A549 (cell line): ENCODE data around the gene TMEM30B. TPM values are rescaled to one million over a fixed set of nuclear protein-coding genes. Genes with fewer than 3 reads are reported as not detected.

Experiments used
- ATAC-seq, 2 experiments: fragments of 200-7000 bp in 1 of 2; fragments of >200 bp in 1 of 2; cut with Nextera tagmentation in 1 of 2; cut with Tn5 transposase in 1 of 2; 3 replicates each; pipeline versions ENCODE4 v1.8.0 to v1.9.1; 2018 to 2020; ENCODE audit warnings: mild to moderate bottlenecking in 1 of 2, moderate library complexity in 1 of 2
- CTCF ChIA-PET: fragments of 300-600 bp; sonication (Branson Sonifier 250); formaldehyde crosslinking; extraction: SDS; loops from one replicate; lab custom pipeline; 2021; ENCODE audit warnings: antibody characterized with exemption, inconsistent platforms; lab: Yijun Ruan, JAX
- POLR2A ChIA-PET: fragments of 350-600 bp; formaldehyde crosslinking; extraction: SDS; loops from one replicate; lab custom pipeline; 2021; ENCODE audit warnings: antibody characterized with exemption, inconsistent platforms; lab: Yijun Ruan, JAX
- DNase-seq, 2 experiments: peaks; one replicate each; pipeline versions ENCODE4 v3.0.0 to v3.0.0-alpha.2; 2011 to 2016; ENCODE audit warnings: low read depth in 1 of 2, low spot score in 1 of 2
- FAIRE-seq: peaks from 2 replicates; lab custom pipeline; 2011; peaks lifted over from hg19 to GRCh38; lab: Jason Lieb, UNC
- H3K27ac ChIP-seq, 2 experiments: fragments of >200 bp; sonication (Bioruptor Twin); formaldehyde crosslinking; 3 replicates each; pipeline ENCODE4 v1.5.1; 2016 to 2017
- H3K4me1 ChIP-seq: fragments of >200 bp; sonication (Bioruptor Twin); formaldehyde crosslinking; 3 replicates; pipeline ENCODE4 v1.6.1; 2016
- H3K4me2 ChIP-seq: fragments of >200 bp; sonication (Bioruptor Twin); formaldehyde crosslinking; 3 replicates; pipeline ENCODE4 v1.6.1; 2016
- H3K4me3 ChIP-seq: fragments of >200 bp; sonication (Bioruptor Twin); formaldehyde crosslinking; 3 replicates; pipeline ENCODE4 v1.5.1; 2016
- H3K9me3 ChIP-seq: fragments of >200 bp; sonication (Bioruptor Twin); formaldehyde crosslinking; 3 replicates; pipeline ENCODE4 v1.6.1; 2016
- ATOH8 ChIP-seq: fragments of 250-450 bp; sonication (Bioruptor Pico); IDR thresholded peaks from 2 replicates; pipeline ENCODE4 v1.5.0; 2020; ENCODE audit warnings: low read depth, mild to moderate bottlenecking, moderate library complexity
- BCL3 ChIP-seq: fragments of >200 bp; sonication (Bioruptor Twin); formaldehyde crosslinking; IDR thresholded peaks from 3 replicates; pipeline ENCODE4 v1.6.1; 2016
- CBX2 ChIP-seq: fragments of 200-600 bp; sonication (generic); IDR thresholded peaks from 2 replicates; pipeline ENCODE4 v1.6.1; 2016; ENCODE audit warnings: low read depth, mild to moderate bottlenecking, borderline replicate concordance
- EP300 ChIP-seq, 2 experiments: fragments of >200 bp; sonication (Bioruptor Twin); formaldehyde crosslinking; IDR thresholded peaks; 2 replicates in 1 of 2; 3 replicates in 1 of 2; pipeline ENCODE4 v1.6.1; 2016 to 2017
- FOSB ChIP-seq: fragments of 250-450 bp; sonication (Bioruptor Pico); IDR thresholded peaks from 2 replicates; pipeline ENCODE4 v1.5.0; 2020; ENCODE audit warnings: mild to moderate bottlenecking, moderate library complexity
- FOSL2 ChIP-seq, 2 experiments: fragments of 450-650 bp in 1 of 2; fragments of >200 bp in 1 of 2; sonication (Bioruptor Twin) in 1 of 2; formaldehyde crosslinking; IDR thresholded peaks; 2 replicates each; pipeline versions ENCODE4 v1.5.0 to v1.6.1; 2016 to 2020; ENCODE audit warnings: mild to moderate bottlenecking in 1 of 2, moderate library complexity in 1 of 2
- FOXS1 ChIP-seq: fragments of 250-450 bp; sonication (Bioruptor Pico); IDR thresholded peaks from 2 replicates; pipeline ENCODE4 v1.5.0; 2020; ENCODE audit warnings: mild to moderate bottlenecking, moderate library complexity
- GATA3 ChIP-seq: IDR thresholded peaks from 2 replicates; pipeline ENCODE4 v1.6.1; 2012; ENCODE audit warnings: borderline replicate concordance
- HDAC2 ChIP-seq: fragments of 200-600 bp; sonication (generic); IDR thresholded peaks from 2 replicates; pipeline ENCODE4 v1.6.1; 2016
- HMGXB4 ChIP-seq: fragments of 250-450 bp; sonication (Bioruptor Pico); IDR thresholded peaks from 2 replicates; pipeline ENCODE4 v1.5.0; 2021; ENCODE audit warnings: mild to moderate bottlenecking, moderate library complexity, borderline replicate concordance
- HOXA7 ChIP-seq: fragments of 250-450 bp; sonication (Bioruptor Pico); IDR thresholded peaks from 2 replicates; pipeline ENCODE4 v1.5.0; 2020; ENCODE audit warnings: mild to moderate bottlenecking, moderate library complexity
- HOXB5 ChIP-seq: fragments of 250-450 bp; sonication (Bioruptor Pico); IDR thresholded peaks from 2 replicates; pipeline ENCODE4 v1.5.0; 2020; ENCODE audit warnings: mild to moderate bottlenecking, moderate library complexity
- MYC ChIP-seq: IDR thresholded peaks from 2 replicates; pipeline ENCODE4 v1.6.1; 2012; ENCODE audit warnings: mild to moderate bottlenecking, inconsistent platforms, low read length, improper control_type of control experiment, borderline replicate concordance
- NPAS2 ChIP-seq: fragments of 250-450 bp; sonication (Bioruptor Pico); IDR thresholded peaks from 2 replicates; pipeline ENCODE4 v1.8.0; 2022; ENCODE audit warnings: mild to moderate bottlenecking, moderate library complexity, borderline replicate concordance
- PBX3 ChIP-seq: IDR thresholded peaks from 2 replicates; pipeline ENCODE4 v1.6.1; 2012
- POLR2A ChIP-seq: IDR thresholded peaks from 2 replicates; pipeline ENCODE4 v1.6.1; 2012; ENCODE audit warnings: mild to moderate bottlenecking, low read length
- REST ChIP-seq: fragments of 200-600 bp; sonication (generic); IDR thresholded peaks from 2 replicates; pipeline ENCODE4 v1.6.1; 2016; ENCODE audit warnings: antibody characterized with exemption, mild to moderate bottlenecking, moderate library complexity
- TFCP2L1 ChIP-seq: fragments of 250-450 bp; sonication (Bioruptor Pico); IDR thresholded peaks from 2 replicates; pipeline ENCODE4 v1.5.0; 2021; ENCODE audit warnings: mild to moderate bottlenecking
- TP53 ChIP-seq: fragments of 250-450 bp; sonication (Bioruptor Pico); IDR thresholded peaks from 2 replicates; pipeline ENCODE4 v1.5.0; 2021; ENCODE audit warnings: mild to moderate bottlenecking, moderate library complexity
- USF2 ChIP-seq: fragments of 450-650 bp; IDR thresholded peaks from 2 replicates; pipeline ENCODE4 v1.6.1; 2014; ENCODE audit warnings: antibody characterized with exemption
- WGBS: methylation state at CpG from one replicate; pipeline ENCODE4 v1.1.6; 2017; ENCODE audit errors: missing lambda C conversion rate; 5-methylcytosine and 5-hydroxymethylcytosine counted together
- polyA plus RNA-seq, 4 experiments: library from polyadenylated mRNA; depleted of rRNA in 3 of 4; stranded (reverse); fragments of >200 nt; fragmentation: RNase III in 1 of 4; extraction: RNeasy Plus Mini Kit Qiagen cat#74134 plus additional on column Dnase treatment in 1 of 4; gene quantifications; 2 replicates in 3 of 4; 3 replicates in 1 of 4; pipeline ENCODE4 v1.2.3, GENCODE V29; 2011 to 2017

Gene TMEM30B
- polyA plus RNA-seq, 2 of the 4 experiments (the other 2 are of a cell fraction): 0.16 to 0.21 TPM

GRCh38 chr14:61258985-61259384 is 22.2 kb downstream of the TMEM30B start:
- ATAC-seq: no peak
- FAIRE-seq: no peak

More at GRCh38 chr14:61258985-61259384, 22.2 kb downstream of the TMEM30B start:
- TF ChIP-seq HMGXB4 (no peak), PBX3 (no peak), TP53 (CRISPR knock-in tag) (no peak), HDAC2 (no peak), USF2 (no peak), NPAS2 (CRISPR knock-in tag) (no peak), BCL3 (no peak), MYC (no peak), GATA3 (no peak), FOXS1 (CRISPR knock-in tag) (no peak), REST (no peak), HOXB5 (no peak), FOSB (CRISPR knock-in tag) (no peak), POLR2A (no peak), CBX2 (no peak), EP300 (IDR thresholded peaks at IDR 0.05) (no peak), FOSL2 (IDR thresholded peaks at IDR 0.05) (no peak), FOSL2 (CRISPR knock-in tag; IDR thresholded peaks at IDR 0.05) (no peak), TFCP2L1 (CRISPR knock-in tag) (no peak), ATOH8 (CRISPR knock-in tag) (no peak), HOXA7 (CRISPR knock-in tag) (no peak)
- Histone ChIP-seq H3K4me2 (no peak overlapping the region), H3K9me3 (no peaks in the 10 kb centered on the region), H3K27ac (no peak overlapping the region), H3K4me3 (no peak overlapping the region), H3K4me1 (peaks cover 3% of the 10 kb centered on the region; the same call in 1 of the 3 replicates)
- POLR2A ChIA-PET: no interaction called here
- WGBS: 49% methylated on average over 4 of the region's 4 CpGs
- no peak for DNase-seq
- CTCF ChIA-PET: interaction anchor here (0.8 to 1.8 kb wide), 4 partner anchors 9 to 1294 kb away, joined by 3 to 6 read pairs (median 3); no protein-coding TSS in a partner anchor
